ENCODE results near the gene EDA.

GRCh38 chrX:69948276-69948797 is 332.4 kb downstream of the EDA start:
- no peak for TF ChIP-seq CTCF (IDR thresholded peaks at IDR 0.05)
- TF ChIP-seq POLR2A (IDR thresholded peaks at IDR 0.05) = no peak
- TF ChIP-seq EP300 (IDR thresholded peaks at IDR 0.05) = no peak
- TF ChIP-seq POLR2AphosphoS5 (IDR thresholded peaks at IDR 0.05) = no peak
